GM19240 (cell line): Measurements from ENCODE around the gene PERCC1.
"Not testable (repeated sequence)": the region's sequence is repeated elsewhere in the genome, so short reads cannot be mapped to it uniquely, and the experiment has no call there.

Experiments used
- DNase-seq: peaks from one replicate; pipeline ENCODE4 v3.0.0; 2011; ENCODE audit warnings: low spot score; ENCODE audit not compliant: insufficient read length

Gene PERCC1

DNA sequence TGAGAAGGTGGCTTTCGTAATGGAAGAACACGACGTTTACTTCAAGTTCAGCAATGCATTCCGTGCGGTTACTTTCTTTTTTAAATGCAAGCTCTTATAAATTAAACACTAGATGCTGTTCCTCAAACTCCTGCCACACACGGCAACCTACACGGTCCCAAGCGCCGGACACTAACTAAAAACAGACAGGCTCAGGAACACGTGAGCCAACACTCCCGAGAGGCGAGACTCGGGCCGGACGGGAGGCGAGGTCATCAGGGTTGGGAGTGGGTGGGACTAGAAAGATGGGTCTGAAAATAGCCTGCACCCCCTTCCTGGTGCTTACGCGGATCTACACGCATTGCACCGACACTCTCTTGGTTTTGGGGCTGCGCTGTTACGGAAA, 37.5 kb downstream of the PERCC1 start:
- DNase-seq: no peak

DNA sequence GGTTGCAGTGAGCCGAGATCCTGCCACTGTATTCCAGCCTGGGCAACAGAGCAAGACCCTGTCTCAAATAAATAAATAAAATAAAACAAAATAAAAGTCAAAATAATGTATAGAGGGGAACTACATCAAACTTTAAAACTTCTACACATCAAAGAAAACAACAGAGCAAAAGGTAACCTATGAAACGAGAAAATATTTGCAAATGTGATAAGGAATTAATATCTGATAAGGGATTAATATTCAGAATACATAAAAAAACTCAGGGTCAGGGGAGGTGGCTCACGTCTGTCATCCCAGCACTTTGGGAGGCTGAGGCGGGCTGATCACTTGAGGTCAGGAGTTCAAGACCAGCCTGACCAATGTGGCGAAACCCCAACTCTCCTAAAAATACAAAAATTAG, 38.3 kb downstream of the PERCC1 start:
- DNase-seq: not testable (repeated sequence)

DNA sequence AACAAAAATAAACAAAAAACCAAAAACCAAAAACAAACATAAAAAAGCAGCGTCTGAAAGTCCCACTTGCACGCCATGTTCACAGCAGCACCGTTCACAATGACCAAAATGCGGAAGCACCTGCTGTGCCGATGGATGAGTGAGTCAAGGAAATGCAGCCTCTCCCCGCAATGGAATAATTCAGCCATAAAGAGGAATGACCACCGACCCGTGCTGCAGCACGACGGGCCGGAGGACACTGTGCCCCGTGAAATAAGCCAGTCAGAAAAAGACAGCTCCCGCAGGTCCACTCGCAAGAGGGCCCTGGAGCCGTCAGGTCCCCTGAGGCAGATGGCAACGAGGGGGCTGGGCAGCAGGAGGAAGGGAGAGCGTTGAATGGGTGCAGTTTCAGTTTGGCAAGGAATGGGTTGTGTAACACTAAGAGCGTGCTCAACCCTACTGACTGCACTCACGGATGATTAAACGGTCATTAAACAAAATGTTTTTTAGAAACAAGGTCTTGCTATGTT, 38.9 kb downstream of the PERCC1 start:
- no peak for DNase-seq

DNA sequence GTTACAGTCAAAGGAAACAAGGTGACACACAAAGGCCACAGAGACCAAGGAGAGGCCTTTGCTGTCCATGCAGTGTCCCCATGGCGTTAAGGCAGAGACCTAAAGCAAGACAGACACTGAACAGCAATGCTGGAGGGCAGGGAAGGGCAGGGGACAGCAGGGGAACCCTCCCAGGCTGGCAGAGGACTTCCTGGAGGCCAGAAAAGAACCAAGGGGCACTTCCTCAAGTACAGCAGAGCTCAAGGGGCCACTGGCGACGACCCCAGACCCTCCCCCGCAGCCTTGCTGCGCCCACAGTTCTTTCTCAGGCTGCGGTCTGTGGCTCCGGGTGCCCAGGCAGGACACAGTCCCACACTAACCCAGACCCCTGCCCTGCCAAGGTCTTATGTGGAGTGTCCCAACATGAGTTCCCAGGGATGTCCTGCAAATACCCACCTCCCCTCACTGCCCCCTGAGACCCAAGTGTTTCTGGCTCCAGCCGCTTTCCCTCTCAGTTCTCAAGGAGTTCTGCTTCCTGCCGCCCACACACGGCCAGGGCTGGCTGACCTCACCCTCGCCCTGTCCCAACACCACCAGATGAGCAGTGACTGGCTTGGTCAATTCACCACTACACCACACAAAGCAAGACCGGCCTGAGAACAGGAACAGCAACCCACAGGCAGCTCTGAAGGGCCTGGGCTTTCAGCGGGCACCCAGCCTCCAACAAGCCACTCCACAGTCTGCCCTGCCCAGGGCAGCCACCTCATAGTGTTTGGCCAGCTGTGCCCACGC, 39.8 kb downstream of the PERCC1 start:
- DNase-seq: no peak

DNA sequence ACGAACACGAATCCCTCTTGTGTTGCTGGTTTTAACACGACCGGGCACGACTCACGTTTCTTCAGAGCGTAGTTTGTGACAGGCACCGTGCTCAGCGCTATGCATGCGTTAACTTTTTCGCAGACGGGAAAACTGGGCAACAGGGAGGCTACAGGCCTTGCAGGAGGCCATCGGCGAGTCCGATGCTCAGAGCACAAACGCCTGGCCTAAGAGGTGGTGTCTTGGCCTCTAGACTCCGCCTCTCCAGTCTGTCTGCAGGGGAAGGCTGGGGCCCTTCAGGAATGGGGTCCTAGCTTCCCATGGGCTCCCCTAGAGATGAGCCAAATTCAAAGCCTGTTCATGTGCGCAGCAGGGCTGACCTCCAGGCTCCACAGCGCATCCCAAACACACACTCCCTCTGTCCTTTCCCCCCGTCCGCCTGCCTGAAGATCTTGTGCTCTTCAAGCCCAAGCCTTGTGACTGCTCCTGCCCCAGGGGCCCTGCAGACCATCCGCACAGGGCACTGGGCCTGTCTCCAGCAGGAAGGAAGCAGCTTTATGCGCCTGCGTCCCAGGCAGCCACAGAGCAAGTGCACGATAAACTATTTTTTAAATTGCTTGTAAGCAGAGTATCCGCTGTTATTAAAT, 40.8 kb downstream of the PERCC1 start:
- DNase-seq: no peak

DNA sequence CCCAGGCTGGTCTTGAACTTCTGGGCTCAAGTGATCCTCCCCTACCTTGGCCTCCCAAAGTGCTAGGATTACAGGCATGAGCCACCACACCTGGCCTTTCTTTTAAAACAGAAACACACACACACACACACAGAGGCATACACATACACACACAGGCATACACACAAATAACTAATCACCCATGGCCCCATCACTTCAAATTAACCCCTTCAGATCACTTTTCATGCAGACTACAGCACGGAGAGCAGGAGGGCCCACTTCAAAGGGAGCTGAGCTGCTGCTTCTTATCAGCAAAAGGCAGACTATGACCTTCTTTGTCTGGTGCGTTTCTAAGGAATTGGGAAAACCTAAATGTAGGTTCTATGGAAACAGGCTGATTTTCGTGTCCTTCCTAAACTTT, 42.1 kb downstream of the PERCC1 start:
- no peak for DNase-seq

DNA sequence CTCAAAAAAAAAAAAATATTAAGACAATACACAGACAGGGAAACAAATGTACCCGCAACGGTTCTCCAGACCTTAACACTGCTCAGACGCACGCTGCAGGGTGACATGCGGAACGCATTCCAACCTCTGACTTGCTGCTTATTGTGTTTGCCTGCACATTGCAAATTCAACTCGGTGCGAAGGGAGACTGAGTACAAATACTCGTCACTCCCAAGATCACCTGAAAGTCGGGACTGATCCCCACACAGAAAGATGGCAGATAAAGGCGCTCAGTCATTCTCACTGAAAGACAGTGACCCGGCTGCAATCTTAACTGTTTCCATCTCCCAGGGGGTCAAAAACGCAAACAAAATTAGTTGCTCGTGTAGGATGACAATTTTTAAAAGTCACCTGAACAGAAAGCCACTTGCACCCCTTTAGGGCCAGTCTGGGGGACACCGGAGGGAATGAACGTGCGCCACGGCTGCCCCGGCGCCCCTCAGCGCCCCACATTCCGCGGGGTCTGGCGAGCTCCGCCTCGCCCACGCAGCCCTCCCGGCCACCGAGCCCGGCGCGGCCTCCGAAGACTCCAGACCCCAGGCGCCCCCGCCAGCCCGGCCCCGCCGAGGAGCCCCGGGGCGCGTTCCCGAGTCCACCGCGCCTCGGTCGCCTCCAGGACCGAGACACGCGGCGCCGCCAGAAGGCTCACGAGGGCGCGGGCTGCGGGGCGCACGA, 43.4 kb downstream of the PERCC1 start:
- DNase-seq: no peak

DNA sequence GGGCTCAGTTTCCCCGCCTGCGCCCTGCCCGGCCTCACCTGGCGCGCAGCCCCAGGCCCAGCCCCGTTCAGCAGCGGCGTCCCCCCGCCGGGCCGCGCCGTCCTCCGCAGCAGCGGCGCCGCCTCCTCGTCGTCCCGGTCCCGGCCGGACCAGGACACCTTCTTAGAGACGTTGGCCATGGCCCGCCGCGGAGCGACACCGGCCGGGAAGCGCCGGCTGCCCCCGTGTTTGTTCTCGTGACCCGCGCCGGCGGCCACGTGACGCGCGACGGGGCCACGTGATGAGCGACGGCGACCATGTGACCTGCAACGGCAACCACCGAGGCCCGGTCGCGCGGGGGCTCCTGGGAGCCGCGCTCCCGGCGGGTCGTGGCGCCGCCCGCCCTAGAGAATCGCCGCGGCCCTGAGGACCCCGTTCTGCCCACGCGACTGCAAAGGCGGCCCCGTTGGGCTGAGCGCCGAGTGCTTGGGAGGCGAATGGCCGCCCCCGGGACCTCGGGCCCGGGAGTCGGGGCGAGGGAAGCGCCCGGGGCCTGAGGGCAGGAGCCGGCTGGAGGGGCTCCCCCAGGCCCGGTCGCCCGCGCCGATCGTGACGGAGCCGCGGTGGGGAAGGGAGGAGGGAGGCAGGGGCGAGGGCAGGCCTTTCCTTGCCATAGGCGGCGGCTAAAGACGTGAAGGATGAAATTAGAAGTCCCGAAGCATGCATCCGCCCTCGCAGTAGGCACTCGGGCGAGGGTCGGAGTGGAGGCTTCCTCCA, 44.1 kb downstream of the PERCC1 start, which contains the start of gene CLCN7:
TSS of gene CLCN7 (minus strand) at position 233 of the 756 bp plus-strand sequence. CDS start at position 179, 54 bp downstream.
- DNase-seq: peak; percentile 98

DNA sequence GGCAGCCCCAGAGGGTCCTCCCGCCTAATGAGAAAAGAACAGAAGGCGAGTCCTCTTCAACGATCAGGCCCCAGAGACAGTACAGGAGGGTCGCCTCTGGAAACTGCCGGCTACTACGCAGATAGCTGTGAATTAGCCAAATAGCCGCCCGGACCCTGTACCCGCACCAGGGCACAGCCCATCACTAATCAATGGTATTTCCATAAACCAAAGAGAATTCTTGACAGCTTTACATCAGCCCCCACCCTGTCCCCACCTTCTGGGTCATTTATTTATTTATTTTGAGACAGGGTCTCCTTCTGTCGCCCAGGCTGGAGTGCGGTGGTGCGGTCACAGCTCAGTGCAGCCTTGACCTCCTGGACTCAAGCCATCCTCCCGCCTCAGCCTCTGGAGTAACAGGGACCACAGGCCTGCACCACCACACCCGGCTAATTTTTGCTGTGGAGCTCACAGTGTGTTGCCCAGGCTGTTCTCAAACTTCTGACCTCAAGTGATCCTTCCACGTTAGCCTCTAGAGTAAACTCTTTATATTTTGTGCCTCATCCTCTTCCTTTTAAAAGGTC, 44.8 kb downstream of the PERCC1 start:
- DNase-seq: no peak

DNA sequence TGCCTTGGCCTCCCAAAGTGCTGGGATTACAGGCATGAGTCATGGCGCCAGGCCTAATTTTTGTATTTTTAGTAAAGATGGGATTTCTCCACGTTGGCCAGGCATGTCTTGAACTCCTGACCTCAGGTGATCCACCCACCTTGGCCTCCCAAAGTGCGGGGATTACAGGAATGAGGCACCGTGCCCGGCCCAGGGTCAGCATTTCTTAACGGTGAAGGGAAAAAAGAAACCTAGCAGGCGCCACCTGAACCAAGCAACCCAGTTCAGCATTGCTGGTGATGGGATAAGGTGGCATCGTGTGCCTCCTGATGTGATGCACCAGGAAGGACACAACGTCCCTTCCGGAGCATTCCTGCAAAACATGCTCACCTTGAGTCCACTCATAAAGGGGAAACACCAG, 46.2 kb downstream of the PERCC1 start:
- DNase-seq: no peak

DNA sequence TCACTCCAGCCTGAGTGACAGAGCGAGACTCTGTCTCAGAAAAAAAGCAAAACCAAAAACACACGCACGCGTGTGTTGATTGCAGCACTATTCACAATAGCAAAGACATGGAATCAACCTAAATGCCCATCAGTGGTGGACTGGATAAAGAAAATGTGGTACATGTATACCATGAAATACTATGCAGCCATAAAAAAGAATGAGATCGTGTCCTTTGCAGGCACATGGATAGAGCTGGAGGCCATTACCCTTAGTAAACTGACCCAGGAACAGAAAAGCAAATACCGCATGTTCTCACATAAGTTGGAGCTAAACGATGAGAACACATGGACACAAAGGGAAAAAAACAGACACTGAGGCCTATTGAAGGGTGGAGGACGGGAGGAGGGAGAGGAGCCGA, 48.1 kb downstream of the PERCC1 start:
- not testable (repeated sequence) for DNase-seq

DNA sequence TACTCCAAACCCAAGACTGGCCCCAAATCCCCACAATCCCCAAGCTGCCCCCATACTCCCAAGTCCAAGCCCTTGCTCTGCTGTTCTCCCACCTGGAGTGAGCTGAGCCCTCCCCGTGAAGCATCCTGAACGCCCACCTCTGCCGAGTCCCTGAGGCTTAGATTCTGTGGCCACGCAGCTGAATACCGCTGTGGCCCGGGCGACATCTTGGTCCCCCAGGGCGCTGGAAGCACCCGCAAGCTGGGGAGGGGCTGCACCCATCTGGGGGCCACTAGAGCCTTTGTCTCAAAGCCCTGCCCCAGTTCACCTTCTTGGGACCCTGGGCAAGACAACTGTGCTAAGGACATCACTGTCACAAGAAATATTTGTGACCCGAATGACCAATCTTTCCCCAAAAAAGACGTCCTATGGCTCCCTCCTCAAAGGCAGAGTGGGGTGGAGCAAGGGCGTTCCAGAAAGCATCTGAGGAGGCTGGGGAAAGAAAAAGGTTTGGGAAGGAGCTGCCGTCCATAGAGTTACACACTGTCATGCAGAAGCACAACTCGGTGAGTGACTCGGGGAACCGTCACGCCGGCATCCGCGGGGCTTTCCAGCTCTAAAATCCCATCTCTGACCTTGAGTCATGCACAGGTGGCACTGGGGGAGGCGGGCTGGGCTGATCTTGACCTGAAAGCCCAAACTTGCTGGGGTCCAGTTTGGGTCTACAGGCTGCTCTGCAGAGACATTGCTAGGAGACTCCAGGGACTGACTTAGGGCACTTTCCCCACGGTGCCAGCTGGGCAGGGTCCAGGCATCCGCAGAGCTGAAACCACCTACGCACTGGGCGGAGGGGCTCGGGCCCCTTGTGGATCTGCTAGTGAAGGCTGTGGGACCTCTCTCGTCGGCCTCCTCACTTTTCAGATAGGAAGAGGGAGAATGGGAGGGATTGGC, 51.3 kb downstream of the PERCC1 start:
- DNase-seq: no peak
